ENCODE results near the gene POP7. TPM values are rescaled to one million over a fixed set of nuclear protein-coding genes. Genes with fewer than 3 reads are reported as not detected.

The POP7 gene
- total RNA-seq, 4 donors from 2014 or later, result 15.8 to 44.8 (median 21.0) TPM

DNA sequence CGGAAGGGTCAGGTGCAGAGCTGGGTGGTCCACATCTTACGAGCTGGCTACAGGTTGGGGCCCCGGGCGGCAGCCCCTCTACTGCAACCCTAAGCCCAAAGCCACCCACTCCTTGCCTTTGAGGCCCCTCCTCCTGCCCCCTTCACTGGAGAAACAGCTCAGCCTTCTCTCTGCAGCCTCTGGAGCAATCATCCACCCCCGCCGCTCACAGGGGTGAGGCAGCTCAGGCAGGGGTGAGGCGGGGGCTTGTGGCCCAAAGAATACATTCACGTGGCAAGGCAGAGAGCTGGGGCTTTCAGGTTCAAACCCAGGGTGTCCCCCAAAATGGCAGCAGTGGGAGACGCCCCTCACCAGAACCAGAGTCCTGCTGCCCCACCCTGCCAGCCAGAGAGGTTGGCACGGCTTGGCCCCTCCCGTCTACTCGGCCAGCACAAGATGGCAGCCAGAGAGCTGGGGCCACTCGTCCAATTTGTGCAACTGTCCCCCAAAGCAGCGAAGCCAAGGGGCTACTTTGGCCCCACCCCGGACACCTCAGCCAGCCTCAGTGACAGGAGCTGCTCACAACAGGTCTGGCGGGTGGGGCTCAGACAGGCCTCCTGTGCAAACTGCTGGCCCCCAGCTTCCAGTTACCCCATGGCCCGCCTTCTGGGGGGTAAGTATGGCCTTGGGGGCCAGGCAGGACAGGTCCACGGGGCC lies 25.2 kb upstream of the POP7 start:
- peak overlapping the region in 1 of 3 donors; percentile 30 for H3K27ac ChIP-seq
- H3K4me1 ChIP-seq, result peaks cover 4 to 8% of the 10 kb centered on the region in 2 donors
- no peak for DNase-seq
- intact Hi-C loops (cut with DNase I), result loop anchor here (10.0 kb wide), 1 partner anchor 216 kb away; the partner anchor contains the start of gene SPACDR
- TF ChIP-seq, protein P1, sequence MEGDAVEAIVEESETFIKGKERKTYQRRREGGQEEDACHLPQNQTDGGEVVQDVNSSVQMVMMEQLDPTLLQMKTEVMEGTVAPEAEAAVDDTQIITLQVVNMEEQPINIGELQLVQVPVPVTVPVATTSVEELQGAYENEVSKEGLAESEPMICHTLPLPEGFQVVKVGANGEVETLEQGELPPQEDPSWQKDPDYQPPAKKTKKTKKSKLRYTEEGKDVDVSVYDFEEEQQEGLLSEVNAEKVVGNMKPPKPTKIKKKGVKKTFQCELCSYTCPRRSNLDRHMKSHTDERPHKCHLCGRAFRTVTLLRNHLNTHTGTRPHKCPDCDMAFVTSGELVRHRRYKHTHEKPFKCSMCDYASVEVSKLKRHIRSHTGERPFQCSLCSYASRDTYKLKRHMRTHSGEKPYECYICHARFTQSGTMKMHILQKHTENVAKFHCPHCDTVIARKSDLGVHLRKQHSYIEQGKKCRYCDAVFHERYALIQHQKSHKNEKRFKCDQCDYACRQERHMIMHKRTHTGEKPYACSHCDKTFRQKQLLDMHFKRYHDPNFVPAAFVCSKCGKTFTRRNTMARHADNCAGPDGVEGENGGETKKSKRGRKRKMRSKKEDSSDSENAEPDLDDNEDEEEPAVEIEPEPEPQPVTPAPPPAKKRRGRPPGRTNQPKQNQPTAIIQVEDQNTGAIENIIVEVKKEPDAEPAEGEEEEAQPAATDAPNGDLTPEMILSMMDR (IDR thresholded peaks at IDR 0.05), result no peak
- no peak for TF ChIP-seq POLR2A (IDR thresholded peaks at IDR 0.05)
- H3K36me3 ChIP-seq, result peaks cover 68 to 73% of the 10 kb centered on the region in 2 donors
- no peak overlapping the region for H3K4me3 ChIP-seq (replicated peaks in 1 of 3)
- no peaks in the 10 kb centered on the region for H3K27me3 ChIP-seq
- no peaks in the 10 kb centered on the region for H3K9me3 ChIP-seq
- WGBS, 2 donors, result 80 to 97% methylated on average over 10 to 18 of the region's 18 CpGs

DNA sequence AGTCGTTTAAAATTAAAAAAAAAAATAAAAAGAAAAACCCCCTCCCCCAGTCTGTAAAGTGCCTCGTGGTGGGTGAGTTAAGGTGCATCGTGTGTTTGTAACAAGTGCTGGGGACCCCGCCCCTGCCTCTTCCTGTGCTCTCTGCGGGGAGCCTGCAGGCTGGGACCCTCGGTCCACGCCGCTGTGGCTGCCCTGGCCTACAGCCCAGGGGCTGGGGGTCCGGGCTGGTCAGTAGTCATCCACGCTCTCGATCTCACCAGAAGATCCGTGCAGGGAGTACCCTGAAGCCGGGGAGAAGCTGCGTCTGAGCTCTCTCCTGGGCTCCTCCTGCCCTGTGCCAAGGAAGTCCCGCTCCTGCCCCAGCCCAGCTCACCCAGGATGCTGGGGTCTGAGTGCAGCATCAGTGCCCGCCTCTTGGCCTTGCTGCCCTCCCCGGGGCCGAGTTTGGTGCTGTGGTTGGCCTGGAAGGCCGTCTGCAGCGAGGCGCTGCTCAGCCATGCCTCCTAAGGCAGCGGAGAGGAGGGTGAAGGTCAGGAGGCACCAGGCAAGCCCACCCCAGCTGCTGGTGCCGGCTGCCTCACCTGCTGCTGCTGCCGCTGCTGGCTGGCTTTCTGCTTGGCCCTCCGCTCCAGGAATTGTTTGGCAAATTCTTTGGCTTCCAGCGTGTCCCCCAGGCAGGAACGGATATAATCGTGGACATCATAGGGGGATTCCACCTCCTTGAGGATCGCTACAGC lies 24.3 kb upstream of the POP7 start:
- no peak for DNase-seq
- TF ChIP-seq, protein P1 (IDR thresholded peaks at IDR 0.05), result no peak
- no peak for TF ChIP-seq POLR2A (IDR thresholded peaks at IDR 0.05)
- H3K4me3 ChIP-seq (replicated peaks in 1 of 3), result no peak overlapping the region
- peaks cover 75 to 81% of the 10 kb centered on the region in 2 donors for H3K36me3 ChIP-seq
- no peaks in the 10 kb centered on the region for H3K4me1 ChIP-seq
- no peaks in the 10 kb centered on the region for H3K9me3 ChIP-seq
- WGBS, 2 donors, result 84 to 88% methylated on average over 27 to 28 of the region's 29 CpGs
- intact Hi-C loops (cut with DNase I), result loop anchor here (10.0 kb wide), 1 partner anchor 217 kb away; the partner anchor contains the start of gene SPACDR
- no peak overlapping the region for H3K27ac ChIP-seq
- no peaks in the 10 kb centered on the region for H3K27me3 ChIP-seq

DNA sequence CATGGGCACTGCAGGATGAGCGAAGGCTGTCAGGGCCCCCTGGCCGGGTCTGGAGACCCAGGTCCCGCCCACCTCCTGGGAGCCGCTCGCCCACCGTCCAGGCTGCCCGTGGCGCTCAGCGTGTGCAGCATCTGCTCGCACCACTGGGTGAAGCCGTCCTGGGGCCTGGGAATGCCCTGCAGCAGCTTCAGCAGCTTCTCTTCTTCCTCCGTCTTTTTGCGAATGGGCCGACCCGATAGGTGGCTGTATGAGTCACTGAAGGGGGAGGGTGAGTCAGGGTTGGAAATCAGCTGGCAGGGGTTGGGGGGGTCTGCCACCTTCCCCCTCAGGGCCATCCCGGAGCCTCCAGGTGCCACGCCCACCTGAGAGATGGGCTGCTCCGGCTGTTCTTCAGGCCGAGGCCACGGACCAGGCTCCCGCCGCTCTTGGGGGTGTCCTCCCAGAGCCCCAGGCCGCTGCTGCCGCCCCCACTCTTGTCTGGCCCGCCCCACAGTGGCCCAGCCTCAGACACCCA lies 23.6 kb upstream of the POP7 start:
- Histone ChIP-seq H3K9me3 (no peaks in the 10 kb centered on the region), H3K27ac (no peak overlapping the region), H3K27me3 (no peaks in the 10 kb centered on the region), H3K36me3 (peaks cover 75 to 81% of the 10 kb centered on the region in 2 donors), H3K4me3 (replicated peaks in 1 of 3) (no peak overlapping the region), H3K4me1 (no peaks in the 10 kb centered on the region)
- 90 to 92% methylated on average over 10 to 13 of the region's 25 CpGs for WGBS, 2 donors
- intact Hi-C loops (cut with DNase I), result loop anchor here (10.0 kb wide), 1 partner anchor 217 kb away; the partner anchor contains the start of gene SPACDR
- TF ChIP-seq POLR2A (IDR thresholded peaks at IDR 0.05), result no peak
- TF ChIP-seq, protein P1 (IDR thresholded peaks at IDR 0.05), result no peak
- DNase-seq, result no peak

DNA sequence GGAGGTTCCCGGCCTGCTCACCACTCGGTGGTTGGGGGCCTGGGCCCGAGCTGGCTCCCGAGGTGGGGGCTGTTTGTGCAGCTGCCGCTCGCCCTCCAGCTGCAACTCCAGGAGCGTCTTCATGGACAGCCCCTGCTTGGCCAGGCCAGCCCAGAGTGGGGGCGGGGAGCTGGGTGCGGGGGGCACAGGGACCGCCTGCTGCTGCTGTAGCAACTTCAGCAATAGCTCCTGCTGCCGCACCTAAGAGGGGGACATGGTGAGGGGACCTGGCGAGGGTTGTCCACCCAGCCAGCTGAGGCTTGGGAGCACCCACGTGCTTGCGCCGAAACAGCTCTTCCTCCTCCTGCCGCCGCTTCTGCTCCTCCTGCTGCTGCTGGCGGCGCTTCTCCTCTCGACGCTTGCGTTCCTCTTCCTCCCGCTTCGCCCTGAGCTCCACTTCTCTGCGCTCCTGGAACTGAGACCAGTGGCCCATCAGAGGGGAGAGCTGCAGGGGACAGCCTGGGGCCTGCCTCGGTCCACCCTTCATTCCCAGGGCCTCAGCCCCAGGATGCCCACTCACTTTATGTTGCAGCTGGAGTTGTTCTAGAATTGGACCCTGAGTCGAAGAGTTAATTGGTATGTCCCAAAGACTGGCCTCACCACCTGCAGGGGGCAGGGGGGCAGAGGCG lies 22.8 kb upstream of the POP7 start:
- Histone ChIP-seq H3K27me3 (no peaks in the 10 kb centered on the region), H3K27ac (no peak overlapping the region), H3K4me3 (replicated peaks in 1 of 3) (no peak overlapping the region), H3K4me1 (peaks cover 0 to 1% of the 10 kb centered on the region in 2 donors), H3K36me3 (peaks cover 75 to 81% of the 10 kb centered on the region in 2 donors), H3K9me3 (no peaks in the 10 kb centered on the region)
- WGBS, 2 donors, result 95% methylated on average over 16 to 21 of the region's 28 CpGs
- TF ChIP-seq, protein P1 (IDR thresholded peaks at IDR 0.05), result no peak
- no peak for TF ChIP-seq POLR2A (IDR thresholded peaks at IDR 0.05)
- intact Hi-C loops (cut with DNase I), result loop anchor here (10.0 kb wide), 1 partner anchor 218 kb away; the partner anchor contains the start of gene SPACDR
- DNase-seq, result no peak

Measured in thyroid gland (tissue), 4 donors.